AG04449 (cell line): ENCODE data around the gene NR1H2.
A peak's percentile ranks its signal among the peaks of the same experiment; 100 is the strongest.

Source experiments
- CTCF ChIA-PET: fragments of 350-600 bp; formaldehyde crosslinking; extraction: SDS; loops from one replicate; lab custom pipeline; 2021; ENCODE audit warnings: antibody characterized with exemption; lab: Yijun Ruan, JAX
- POLR2A ChIA-PET: fragments of 400-600, 350-600 bp; formaldehyde crosslinking; extraction: SDS; loops from one replicate; lab custom pipeline; 2020; ENCODE audit warnings: antibody characterized with exemption, inconsistent platforms; lab: Yijun Ruan, JAX
- DNase-seq: peaks from one replicate; pipeline ENCODE4 v3.0.0-alpha.2; 2010; ENCODE audit warnings: low read depth, low spot score
- H3K4me3 ChIP-seq: 2 replicates; pipeline ENCODE4 v1.5.1; 2011; ENCODE audit warnings: low read depth, mild to moderate bottlenecking, control low read depth, low read length
- CTCF ChIP-seq: IDR thresholded peaks from one replicate; pipeline ENCODE4 v1.5.1; 2011; ENCODE audit warnings: mild to moderate bottlenecking, moderate library complexity, low read length, control low read depth, inconsistent platforms; ENCODE audit not compliant: insufficient read depth; ENCODE audit errors: missing control alignments

NR1H2 gene

GRCh38 chr19:50423279-50424113, 47.2 kb downstream of the NR1H2 start:
- ChIA-PET CTCF (interaction anchor here (1.8 kb wide), 1 partner anchor 8 kb away, joined by 9 read pairs; no protein-coding TSS in a partner anchor), POLR2A (no interaction called here)
- TF ChIP-seq CTCF, result no peak
- no peak overlapping the region for H3K4me3 ChIP-seq
- DNase-seq, result no peak

GRCh38 chr19:50425581-50425980, 49.3 kb downstream of the NR1H2 start:
- POLR2A ChIA-PET, result no interaction called here
- no peak overlapping the region for H3K4me3 ChIP-seq
- TF ChIP-seq CTCF, result no peak
- no peak for DNase-seq
- CTCF ChIA-PET, result interaction anchor here (1.8 kb wide), 1 partner anchor 10 kb away, joined by 9 read pairs; no protein-coding TSS in a partner anchor

- CTCF ChIA-PET, result interaction anchor here (1.5 kb wide), 1 partner anchor 12 kb away, joined by 4 read pairs; no protein-coding TSS in a partner anchor
- no peak for TF ChIP-seq CTCF
- no peak for DNase-seq
- H3K4me3 ChIP-seq, result no peak overlapping the region
- POLR2A ChIA-PET, result no interaction called here
These were observed 51.2 kb downstream of the NR1H2 start for GRCh38 chr19:50427318-50427925.

GRCh38 chr19:50427997-50428425, 51.8 kb downstream of the NR1H2 start:
- H3K4me3 ChIP-seq, result peak overlapping the region; percentile 25
- no peak for TF ChIP-seq CTCF
- DNase-seq, result peak; percentile 5
- CTCF ChIA-PET, result interaction anchor here (0.8 to 1.5 kb wide), 2 partner anchors 13 to 15 kb away, joined by 3 to 4 read pairs; no protein-coding TSS in a partner anchor
- POLR2A ChIA-PET, result no interaction called here

- TF ChIP-seq CTCF, result no peak
- ChIA-PET CTCF (interaction anchor here (0.8 to 1.5 kb wide), 2 partner anchors 14 to 16 kb away, joined by 3 to 4 read pairs; no protein-coding TSS in a partner anchor), POLR2A (no interaction called here)
- DNase-seq, result no peak
- no peak overlapping the region for H3K4me3 ChIP-seq
These were observed 52.7 kb downstream of the NR1H2 start for GRCh38 chr19:50428772-50429463.
